NCI-H1694 (cell line): Measurements from ENCODE around the gene TMEM167A.

Experiments used
- DNase-seq: peaks from one replicate; lab custom pipeline; 2025; lab: John Stamatoyannopoulos, UW

The TMEM167A gene, protein sequence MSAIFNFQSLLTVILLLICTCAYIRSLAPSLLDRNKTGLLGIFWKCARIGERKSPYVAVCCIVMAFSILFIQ

DNA sequence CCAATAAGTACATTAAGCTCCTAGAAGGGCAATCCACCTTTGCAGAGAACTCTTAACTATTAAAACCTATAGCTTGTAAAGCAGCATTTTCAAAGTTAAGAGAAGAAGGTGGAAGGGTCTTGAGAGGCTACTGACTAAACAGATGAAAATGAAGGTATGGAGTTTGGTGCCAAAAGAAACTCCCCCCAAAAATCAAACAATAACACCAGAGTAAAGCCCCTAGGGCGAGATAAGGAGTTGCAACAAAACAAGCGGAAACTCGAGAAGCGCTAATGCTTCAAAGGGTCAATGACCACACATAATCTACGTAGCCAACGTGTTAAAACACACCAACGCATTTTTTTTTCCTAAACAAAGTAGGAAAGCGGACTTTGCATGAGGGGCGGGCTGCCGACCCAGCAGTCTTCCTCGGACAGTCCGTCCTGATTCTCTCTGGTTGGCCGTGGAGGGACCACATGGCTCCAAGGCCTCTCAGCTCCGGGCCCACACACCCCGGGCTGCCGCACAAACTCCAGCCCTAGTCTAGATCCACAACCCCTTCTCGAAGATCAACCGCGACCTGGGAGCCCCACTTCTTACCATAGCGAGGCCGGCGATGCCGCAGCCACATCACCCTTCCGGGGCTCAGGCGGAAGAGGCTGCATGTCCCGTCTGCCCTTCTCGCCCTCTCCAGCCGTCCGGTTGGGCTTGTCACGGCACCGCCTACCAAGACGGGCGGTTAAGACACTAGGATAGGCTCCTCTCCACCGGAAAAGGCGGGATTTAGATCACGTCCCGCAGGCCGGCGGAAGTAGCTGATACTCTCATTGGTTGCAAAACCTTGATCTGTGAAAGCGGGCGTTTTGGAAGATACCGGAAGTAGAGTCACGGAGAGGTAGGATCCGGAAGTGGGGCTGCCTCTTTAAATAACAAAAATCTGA is at the start of gene TMEM167A, which contains the start of gene XRCC4:
Gene TMEM167A, minus strand, starts transcription at position 653 of the 920 bp plus-strand sequence. Its CDS starts 71 bp downstream, at position 582.
Gene XRCC4, plus strand, starts transcription at position 806 of the 920 bp plus-strand sequence. CDS start 27,373 bp downstream, outside the sequence.
- DNase-seq = peak; percentile 93

DNA sequence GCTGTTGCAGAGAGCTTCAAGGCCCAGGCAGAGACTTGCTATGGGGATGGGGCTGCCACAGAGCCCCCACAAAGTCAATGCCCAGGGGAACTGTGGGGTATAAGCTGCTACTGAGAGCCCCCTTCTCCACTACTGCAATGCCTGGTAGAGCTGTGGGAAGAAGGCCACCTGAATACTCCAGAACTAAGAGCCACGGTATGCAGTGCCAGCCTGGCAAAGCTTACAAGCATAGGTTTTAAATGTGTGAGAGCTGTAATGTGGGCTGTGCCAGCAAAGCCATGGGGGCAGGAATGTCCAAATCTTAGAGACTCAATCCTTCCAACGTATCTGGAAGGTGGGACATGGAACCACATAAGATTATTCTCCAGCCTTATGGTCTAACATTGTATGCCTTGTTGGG is 49.3 kb upstream of the TMEM167A start:
- DNase-seq = no peak

GRCh38 chr5:83125560-83125959 is 48.4 kb upstream of the TMEM167A start:
- DNase-seq = no peak

DNA sequence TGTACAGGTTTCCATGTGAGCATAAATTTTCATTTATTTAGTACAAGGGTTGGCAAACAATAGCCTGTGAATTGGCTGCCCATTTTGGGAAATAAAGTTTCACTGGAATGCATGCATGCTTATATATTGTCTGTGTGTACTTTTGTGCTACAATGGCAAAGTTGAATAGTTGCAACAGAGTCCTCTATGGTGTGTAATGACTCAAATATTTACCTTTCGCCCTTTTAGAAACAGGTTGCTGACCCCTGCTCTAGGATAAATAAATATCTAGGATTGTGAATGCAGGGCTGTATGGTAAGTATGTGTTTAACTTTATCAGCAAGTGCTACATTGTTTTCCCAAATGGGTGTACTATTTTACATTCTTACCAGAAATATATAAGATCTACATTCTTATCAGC is 47.4 kb upstream of the TMEM167A start:
- DNase-seq = no peak

DNA sequence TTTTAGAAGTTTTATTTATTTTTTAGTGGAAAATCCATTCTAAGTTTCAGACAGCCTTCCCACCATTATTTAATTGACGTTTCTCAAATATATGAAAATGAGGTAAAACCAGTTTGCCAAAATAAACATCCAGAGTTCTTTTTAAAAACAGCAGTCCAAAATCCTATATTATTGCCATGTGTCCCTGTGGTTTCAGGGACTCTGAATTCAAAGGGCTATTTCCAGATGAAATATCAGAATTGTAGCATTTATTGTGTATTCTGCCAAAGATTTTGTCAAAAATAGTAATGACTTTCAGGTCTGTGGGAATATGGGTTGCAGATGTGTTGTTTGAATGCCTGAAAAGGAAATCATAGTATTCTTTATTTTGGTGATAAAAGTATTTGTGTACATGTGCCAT is 41.8 kb upstream of the TMEM167A start:
- DNase-seq = no peak

- no peak for DNase-seq
These were observed 41.3 kb upstream of the TMEM167A start for GRCh38 chr5:83118471-83118870.

DNA sequence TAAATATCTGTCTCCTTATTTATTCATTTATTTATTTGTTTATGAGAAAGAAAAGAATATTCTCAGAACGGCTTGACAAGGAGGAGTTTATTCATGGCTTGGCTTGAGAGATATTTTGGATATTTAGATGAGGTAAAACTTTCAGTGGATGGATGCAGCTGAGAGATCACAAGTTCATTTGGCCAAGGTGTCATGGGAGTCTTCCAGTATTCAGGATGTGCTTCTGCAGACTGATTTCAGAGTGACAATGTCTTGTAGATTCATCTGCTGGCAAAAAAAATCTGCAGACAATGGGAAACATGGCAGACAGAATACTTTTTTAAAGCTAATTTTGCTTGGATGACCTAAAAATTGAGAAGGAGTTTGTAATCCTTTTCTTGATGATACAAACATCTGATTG is 38.6 kb upstream of the TMEM167A start:
- DNase-seq = no peak

GRCh38 chr5:83109380-83109779 is 32.2 kb upstream of the TMEM167A start:
- no peak for DNase-seq

- no peak for DNase-seq
These were observed 30.7 kb upstream of the TMEM167A start for GRCh38 chr5:83107692-83108420.

DNA sequence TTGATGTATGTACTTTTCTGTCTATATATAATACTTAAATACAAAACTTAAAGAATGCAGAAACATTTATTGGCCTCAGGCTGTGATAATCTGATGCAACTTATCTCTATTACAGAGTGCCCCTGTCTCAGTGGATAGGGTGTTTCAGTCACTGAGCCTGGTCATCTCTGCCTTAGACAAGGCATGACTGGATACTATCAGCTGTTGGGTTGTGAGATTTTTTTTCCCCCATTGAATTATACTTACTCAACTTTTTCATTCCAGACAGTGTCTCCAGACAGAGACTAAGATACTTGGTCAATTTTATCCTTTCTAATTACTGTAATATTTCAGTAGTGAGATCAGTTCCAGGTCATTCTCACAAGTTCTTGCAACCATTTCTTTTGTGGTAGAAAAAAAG is 26.8 kb upstream of the TMEM167A start:
- no peak for DNase-seq

- no peak for DNase-seq
These were observed 25.3 kb upstream of the TMEM167A start for GRCh38 chr5:83102364-83102980.

DNA sequence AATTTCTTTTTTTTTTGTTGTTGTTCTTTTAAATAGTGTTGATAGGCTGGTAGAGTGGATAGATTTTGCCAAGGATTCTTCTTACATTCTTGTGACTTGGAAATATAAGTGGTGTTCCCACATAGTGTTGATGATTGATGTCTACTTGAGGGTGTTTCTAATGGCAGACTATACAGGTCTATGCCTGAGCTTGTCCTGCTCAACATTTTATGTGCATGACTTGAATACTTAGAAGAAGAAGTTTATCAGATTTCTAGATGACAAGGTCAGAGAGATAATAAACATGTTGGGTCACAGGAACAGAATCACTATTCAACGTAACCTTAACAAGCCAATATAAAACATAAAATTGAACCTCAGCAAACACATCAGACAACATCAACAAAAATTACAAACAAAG is 24.3 kb upstream of the TMEM167A start:
- no peak for DNase-seq

GRCh38 chr5:83099445-83099844 is 22.3 kb upstream of the TMEM167A start:
- DNase-seq = no peak

DNA sequence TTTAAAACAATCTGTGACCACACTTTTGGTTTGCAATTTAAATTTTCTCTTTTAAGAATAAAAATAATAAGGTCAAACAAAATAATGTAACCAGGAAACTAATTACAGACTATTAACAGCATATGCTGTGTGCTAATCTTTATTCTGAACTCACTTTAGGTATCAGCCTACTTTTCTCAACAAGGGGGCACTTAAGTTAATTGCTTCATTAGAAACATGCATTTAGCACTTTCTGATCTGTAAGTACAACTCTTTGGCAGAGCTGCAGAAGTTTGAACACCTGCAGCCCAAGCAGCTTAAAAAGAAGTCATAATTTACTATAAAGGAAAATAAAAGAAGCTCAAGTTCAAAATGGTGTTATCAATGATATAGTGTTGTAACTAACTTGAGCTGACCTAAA is 21.8 kb upstream of the TMEM167A start:
- DNase-seq = no peak

- no peak for DNase-seq
These were observed 20.6 kb upstream of the TMEM167A start for GRCh38 chr5:83097689-83098231.

- no peak for DNase-seq
These were observed 19.6 kb upstream of the TMEM167A start for GRCh38 chr5:83096660-83097339.

- DNase-seq = no peak
These were observed 18.9 kb upstream of the TMEM167A start for GRCh38 chr5:83095957-83096539.

DNA sequence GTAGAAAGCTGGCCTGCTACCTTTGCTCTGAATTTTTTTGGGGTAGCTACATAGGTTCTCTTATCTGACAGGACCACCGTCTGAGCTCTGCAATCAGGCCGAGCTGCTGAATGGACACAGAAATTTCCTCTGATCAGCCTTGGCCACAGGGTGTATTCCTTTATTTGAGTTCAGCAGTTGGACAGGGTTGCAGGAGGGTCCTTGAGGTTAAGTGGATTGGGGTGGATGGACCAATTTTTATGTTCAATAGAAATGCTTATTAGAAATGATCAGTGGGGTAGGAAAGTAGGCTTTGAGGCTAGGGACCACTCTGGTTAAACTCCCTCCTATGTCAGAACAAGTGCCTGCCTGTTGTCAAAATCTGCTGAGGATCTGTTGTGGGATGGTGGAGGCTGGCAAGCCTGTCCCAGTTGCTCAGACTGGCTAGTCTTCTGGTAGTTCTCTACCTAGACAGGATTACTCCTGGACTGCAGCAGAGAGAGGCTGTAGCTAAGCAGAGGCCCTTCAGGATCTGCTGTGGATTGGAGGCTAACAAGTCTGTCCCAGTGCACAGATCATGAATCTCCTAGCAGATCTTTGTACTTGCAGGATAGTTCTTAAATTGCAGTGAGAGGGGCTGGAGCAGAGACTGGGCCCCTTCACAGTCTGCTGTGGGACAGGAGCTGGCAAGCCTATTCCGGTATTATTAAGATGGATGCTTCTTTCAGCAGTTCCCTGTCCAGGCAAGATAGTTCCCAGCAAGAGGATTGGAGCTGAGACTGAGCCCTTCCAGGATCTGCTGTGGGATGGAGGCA is 18.2 kb upstream of the TMEM167A start:
- no peak for DNase-seq

DNA sequence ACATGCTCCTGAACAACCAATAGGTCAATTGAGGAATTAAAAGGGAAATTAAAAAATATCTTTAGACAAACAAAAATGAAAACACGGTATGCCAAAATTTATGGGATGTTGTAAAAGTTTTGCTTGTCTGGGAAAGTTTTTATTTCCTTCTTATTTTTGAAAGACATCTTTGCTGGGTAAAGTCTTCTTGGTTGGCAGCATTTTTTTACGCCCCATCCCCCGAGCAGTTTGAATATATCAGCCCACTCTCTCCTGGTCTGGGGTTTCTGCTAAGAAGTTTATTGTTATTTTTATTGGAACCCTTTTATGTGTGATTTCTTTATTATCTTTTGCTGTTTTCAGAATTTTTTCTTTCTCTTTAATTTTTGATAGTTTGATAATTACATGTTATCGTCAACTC is 16.5 kb upstream of the TMEM167A start:
- no peak for DNase-seq

DNA sequence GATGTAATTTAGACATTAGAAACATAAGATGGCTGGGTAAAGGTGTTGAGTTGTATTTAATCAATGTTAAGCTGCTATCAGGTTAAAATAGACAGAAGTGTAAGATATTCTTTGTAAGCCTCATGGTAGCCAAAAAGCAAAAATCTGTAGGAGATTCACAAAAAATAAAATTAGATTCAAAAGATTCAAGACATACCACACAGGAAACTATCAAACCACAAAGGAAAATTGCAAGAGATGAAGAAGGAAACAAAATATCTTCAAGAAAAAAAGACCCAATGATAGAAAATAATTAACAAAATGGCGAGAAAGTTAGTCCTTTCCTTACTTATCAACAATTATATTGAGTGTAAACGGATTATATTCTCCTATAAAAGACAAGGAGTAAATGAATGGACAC is 15.4 kb upstream of the TMEM167A start:
- no peak for DNase-seq
